Uterus (tissue), 4 donors: Measurements from ENCODE around the gene PLCG2. TPM values are rescaled to one million over a fixed set of nuclear protein-coding genes. Genes with fewer than 3 reads are reported as not detected.

ENCODE experiments used
- DNase-seq, 2 donors: peaks; one replicate each; pipeline ENCODE4 v3.0.0-alpha.2; 2019 to 2020
- H3K27ac ChIP-seq, 2 donors: fragments of 200-600 bp; sonication (generic); 1 replicate in 1 of 2; 2 replicates in 1 of 2; pipeline ENCODE4 v1.5.1; 2016 to 2018
- H3K27me3 ChIP-seq, 2 donors: fragments of 200-600 bp; sonication (generic); one replicate each; pipeline ENCODE4 v1.5.1; 2018 to 2019; ENCODE audit warnings: control low read depth in 1 of 2
- H3K36me3 ChIP-seq, 2 donors: fragments of 200-600 bp; sonication (generic); one replicate each; pipeline ENCODE4 v1.5.1; 2019; ENCODE audit warnings: control low read depth in 1 of 2
- H3K4me1 ChIP-seq, 2 donors: fragments of 200-600 bp; sonication (generic); one replicate each; pipeline ENCODE4 v1.5.1; 2018 to 2019; ENCODE audit warnings: control low read depth in 1 of 2
- H3K4me3 ChIP-seq, 2 donors: fragments of 200-600 bp; sonication (generic); 1 replicate in 1 of 2; 2 replicates in 1 of 2; pipeline ENCODE4 v1.5.1; 2018 to 2019; ENCODE audit warnings: mild to moderate bottlenecking in 1 of 2
- H3K9me3 ChIP-seq, 2 donors: fragments of 200-600 bp; sonication (generic); one replicate each; pipeline ENCODE4 v1.5.1; 2019; ENCODE audit warnings: control low read depth in 1 of 2
- POLR2A ChIP-seq, 2 donors: fragments of 450-650 bp; IDR thresholded peaks; one replicate each; pipeline ENCODE4 v1.6.1; 2016; ENCODE audit warnings: antibody characterized with exemption in 2 of 2, mild to moderate bottlenecking in 1 of 2, moderate library complexity in 1 of 2
- intact Hi-C: fragments of 100-400 bp; cut with DNase I; formaldehyde crosslinking; loops from one replicate; pipeline ENCODE4 v1.15.1; 2023; ENCODE audit warnings: low total_unique reads
- total RNA-seq, 4 donors: library from RNA; depleted of rRNA in 3 of 4; stranded (reverse); fragments of >200 nt in 3 of 4; gene quantifications; one replicate each; pipeline versions ENCODE4 v1.1.0 to v1.2.4, GENCODE V29; 2014 to 2023
- TF ChIP-seq, protein P1 (sequence below), 4 experiments: fragments of 200-600 bp in 2 of 4; fragments of 450-650 bp in 2 of 4; sonication (generic) in 2 of 4; IDR thresholded peaks; one replicate each; pipeline ENCODE4 v1.5.1; 2016 to 2019; ENCODE audit warnings: antibody characterized with exemption in 4 of 4, mild to moderate bottlenecking in 2 of 4, moderate library complexity in 1 of 4
- donor health status: DM: yes; HTN: yes; CAD: no.

PLCG2 gene
- total RNA-seq, 4 donors from 2014 or later: 11.2 to 39.4 (median 18.8) TPM

GRCh38 chr16:81803332-81803731, 24.2 kb downstream of the PLCG2 start:
- H3K9me3 ChIP-seq: no peaks in the 10 kb centered on the region
- intact Hi-C loops: no loop called here
- no peaks in the 10 kb centered on the region for H3K27me3 ChIP-seq
- no peak for DNase-seq
- H3K27ac ChIP-seq: no peak overlapping the region
- H3K4me3 ChIP-seq: no peak overlapping the region
- H3K36me3 ChIP-seq: no peaks in the 10 kb centered on the region
- TF ChIP-seq, protein P1, sequence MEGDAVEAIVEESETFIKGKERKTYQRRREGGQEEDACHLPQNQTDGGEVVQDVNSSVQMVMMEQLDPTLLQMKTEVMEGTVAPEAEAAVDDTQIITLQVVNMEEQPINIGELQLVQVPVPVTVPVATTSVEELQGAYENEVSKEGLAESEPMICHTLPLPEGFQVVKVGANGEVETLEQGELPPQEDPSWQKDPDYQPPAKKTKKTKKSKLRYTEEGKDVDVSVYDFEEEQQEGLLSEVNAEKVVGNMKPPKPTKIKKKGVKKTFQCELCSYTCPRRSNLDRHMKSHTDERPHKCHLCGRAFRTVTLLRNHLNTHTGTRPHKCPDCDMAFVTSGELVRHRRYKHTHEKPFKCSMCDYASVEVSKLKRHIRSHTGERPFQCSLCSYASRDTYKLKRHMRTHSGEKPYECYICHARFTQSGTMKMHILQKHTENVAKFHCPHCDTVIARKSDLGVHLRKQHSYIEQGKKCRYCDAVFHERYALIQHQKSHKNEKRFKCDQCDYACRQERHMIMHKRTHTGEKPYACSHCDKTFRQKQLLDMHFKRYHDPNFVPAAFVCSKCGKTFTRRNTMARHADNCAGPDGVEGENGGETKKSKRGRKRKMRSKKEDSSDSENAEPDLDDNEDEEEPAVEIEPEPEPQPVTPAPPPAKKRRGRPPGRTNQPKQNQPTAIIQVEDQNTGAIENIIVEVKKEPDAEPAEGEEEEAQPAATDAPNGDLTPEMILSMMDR (IDR thresholded peaks at IDR 0.05): no peak
- TF ChIP-seq POLR2A (IDR thresholded peaks at IDR 0.05): no peak
- H3K4me1 ChIP-seq: no peaks in the 10 kb centered on the region

GRCh38 chr16:81804134-81804610, 25.1 kb downstream of the PLCG2 start:
- DNase-seq: no peak
- Histone ChIP-seq H3K36me3 (no peaks in the 10 kb centered on the region), H3K4me3 (no peak overlapping the region), H3K9me3 (no peaks in the 10 kb centered on the region), H3K4me1 (no peaks in the 10 kb centered on the region), H3K27me3 (no peaks in the 10 kb centered on the region), H3K27ac (no peak overlapping the region)
- TF ChIP-seq, protein P1 (IDR thresholded peaks at IDR 0.05): no peak
- no peak for TF ChIP-seq POLR2A (IDR thresholded peaks at IDR 0.05)
- intact Hi-C loops: no loop called here

GRCh38 chr16:81806696-81807095, 27.6 kb downstream of the PLCG2 start:
- intact Hi-C loops: no loop called here
- no peak overlapping the region for H3K4me3 ChIP-seq

DNA sequence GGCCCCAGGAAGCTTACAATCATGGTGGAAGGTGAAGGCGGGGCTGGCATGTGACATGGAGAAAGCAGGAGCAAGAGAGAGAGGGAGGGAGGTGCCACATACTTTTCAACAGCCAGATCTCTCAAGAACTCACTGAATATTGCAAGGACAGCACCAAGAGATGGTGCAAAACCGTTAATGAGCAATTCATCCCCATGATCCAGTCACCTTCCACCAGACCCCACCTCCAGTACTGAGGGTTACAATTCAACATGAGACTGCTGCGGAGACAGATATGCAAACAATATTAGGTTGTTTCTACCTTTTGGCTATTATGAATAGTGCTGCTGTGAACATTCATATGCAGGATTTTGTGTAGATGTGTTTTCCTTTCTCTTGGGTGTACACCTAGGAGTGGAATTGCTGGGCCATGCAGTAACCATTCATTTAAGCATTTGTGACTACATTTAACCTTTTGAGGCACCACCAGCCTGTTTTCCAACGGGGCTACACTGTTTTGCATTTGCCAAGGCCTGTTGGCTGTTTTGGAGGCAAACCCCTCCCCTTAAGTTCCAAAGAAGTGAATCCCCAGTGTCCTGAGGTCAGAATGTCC, 28.8 kb downstream of the PLCG2 start:
- Histone ChIP-seq H3K9me3 (no peaks in the 10 kb centered on the region), H3K27ac (no peak overlapping the region), H3K36me3 (no peaks in the 10 kb centered on the region), H3K4me3 (no peak overlapping the region), H3K27me3 (no peaks in the 10 kb centered on the region), H3K4me1 (no peaks in the 10 kb centered on the region)
- TF ChIP-seq POLR2A (IDR thresholded peaks at IDR 0.05): no peak
- TF ChIP-seq, protein P1 (IDR thresholded peaks at IDR 0.05): no peak
- no peak for DNase-seq
- intact Hi-C loops: no loop called here

More at GRCh38 chr16:81806696-81807095, 27.6 kb downstream of the PLCG2 start:
- DNase-seq: no peak
- Histone ChIP-seq H3K27ac (no peak overlapping the region), H3K9me3 (no peaks in the 10 kb centered on the region), H3K27me3 (no peaks in the 10 kb centered on the region), H3K36me3 (no peaks in the 10 kb centered on the region), H3K4me1 (no peaks in the 10 kb centered on the region)
- TF ChIP-seq, protein P1 (IDR thresholded peaks at IDR 0.05): no peak
- no peak for TF ChIP-seq POLR2A (IDR thresholded peaks at IDR 0.05)

DNA sequence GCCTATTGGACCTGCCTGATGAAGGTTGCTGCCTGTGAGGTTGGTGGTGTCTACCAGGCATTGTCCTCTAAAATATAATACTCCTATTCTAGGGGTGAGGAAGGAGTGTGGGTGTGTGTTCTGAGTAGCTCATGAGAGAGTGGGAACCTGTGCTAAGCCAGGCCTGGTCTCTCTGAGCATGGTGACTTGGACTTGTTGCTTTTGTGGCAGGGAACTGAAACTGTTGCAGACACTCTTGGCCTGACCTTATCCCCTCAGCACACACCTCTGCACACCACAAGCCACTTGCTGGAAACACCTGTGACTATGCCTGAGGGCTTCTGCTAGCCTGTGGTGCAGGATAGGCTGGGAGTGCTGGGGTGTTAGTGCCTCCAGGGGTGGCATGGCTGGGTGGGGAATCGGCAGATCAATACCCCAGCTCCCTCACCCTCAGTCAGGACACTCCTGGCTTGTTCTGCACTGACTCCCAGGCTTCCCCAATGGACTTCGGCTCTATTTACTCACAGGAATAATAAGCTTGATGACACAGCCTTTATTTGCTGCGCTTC, 29.9 kb downstream of the PLCG2 start:
- intact Hi-C loops: no loop called here
- Histone ChIP-seq H3K27me3 (no peaks in the 10 kb centered on the region), H3K9me3 (no peaks in the 10 kb centered on the region), H3K4me1 (no peaks in the 10 kb centered on the region), H3K27ac (no peak overlapping the region), H3K36me3 (no peaks in the 10 kb centered on the region), H3K4me3 (no peak overlapping the region)
- TF ChIP-seq, protein P1 (IDR thresholded peaks at IDR 0.05): no peak
- no peak for TF ChIP-seq POLR2A (IDR thresholded peaks at IDR 0.05)
- no peak for DNase-seq
